H9 (cell line): ENCODE measurements around the gene NTMT1. TPM values are rescaled to one million over a fixed set of nuclear protein-coding genes. Genes with fewer than 3 reads are reported as not detected.

ENCODE experiments used
- DNase-seq: peaks from one replicate; pipeline ENCODE4 v3.0.0-alpha.2; 2017
- H2AFZ ChIP-seq: one replicate; pipeline ENCODE4 v1.6.1; 2013; ENCODE audit warnings: mild to moderate bottlenecking, low read length, control low read depth, moderate library complexity
- H2AK5ac ChIP-seq: 2 replicates; pipeline ENCODE4 v1.6.1; 2013; ENCODE audit warnings: low read length, control low read depth, mixed read lengths; ENCODE audit not compliant: insufficient read length
- H2BK120ac ChIP-seq: one replicate; pipeline ENCODE4 v1.6.1; 2013; ENCODE audit warnings: low read depth, mild to moderate bottlenecking, low read length, control low read depth, inconsistent platforms; ENCODE audit not compliant: poor library complexity, severe bottlenecking
- H2BK12ac ChIP-seq: 2 replicates; pipeline ENCODE4 v1.6.1; 2013; ENCODE audit warnings: low read length, control low read depth, mixed read lengths, low read depth; ENCODE audit not compliant: insufficient read length
- H2BK15ac ChIP-seq: 2 replicates; pipeline ENCODE4 v1.6.1; 2013; ENCODE audit warnings: low read depth, low read length, control low read depth
- H2BK20ac ChIP-seq: one replicate; pipeline ENCODE4 v1.6.1; 2013; ENCODE audit warnings: low read depth, mild to moderate bottlenecking, low read length, control low read depth, inconsistent platforms; ENCODE audit not compliant: poor library complexity, severe bottlenecking
- H2BK5ac ChIP-seq: 2 replicates; pipeline ENCODE4 v1.6.1; 2013; ENCODE audit warnings: low read length, control low read depth, mixed read lengths; ENCODE audit not compliant: insufficient read length
- H3K14ac ChIP-seq: 2 replicates; pipeline ENCODE4 v1.6.1; 2013; ENCODE audit warnings: low read length, control low read depth; ENCODE audit not compliant: insufficient read depth
- H3K18ac ChIP-seq: 2 replicates; pipeline ENCODE4 v1.6.1; 2013; ENCODE audit warnings: low read depth, mild to moderate bottlenecking, mixed read lengths, low read length, control low read depth; ENCODE audit not compliant: insufficient read length
- H3K23ac ChIP-seq: 2 replicates; pipeline ENCODE4 v1.6.1; 2013; ENCODE audit warnings: low read length, control low read depth, mixed read lengths, low read depth; ENCODE audit not compliant: insufficient read length
- H3K23me2 ChIP-seq: 2 replicates; pipeline ENCODE4 v1.6.1; 2013; ENCODE audit warnings: low read depth, mild to moderate bottlenecking, mixed read lengths, low read length, control low read depth; ENCODE audit not compliant: insufficient read length, poor library complexity, severe bottlenecking
- H3K27ac ChIP-seq: 2 replicates; pipeline ENCODE4 v1.5.1; 2013; ENCODE audit warnings: low read length, control low read depth, mixed read lengths, low read depth; ENCODE audit not compliant: insufficient read length
- H3K27me3 ChIP-seq: 2 replicates; pipeline ENCODE4 v1.6.1; 2013; ENCODE audit warnings: low read length, control low read depth, inconsistent platforms; ENCODE audit not compliant: insufficient read depth
- H3K4ac ChIP-seq: 2 replicates; pipeline ENCODE4 v1.6.1; 2013; ENCODE audit warnings: low read depth, mild to moderate bottlenecking, control low read depth, inconsistent platforms, low read length, moderate library complexity
- H3K4me1 ChIP-seq: 2 replicates; pipeline ENCODE4 v1.6.1; 2013; ENCODE audit warnings: low read length, control low read depth, inconsistent platforms; ENCODE audit not compliant: insufficient read depth
- H3K4me2 ChIP-seq: 2 replicates; pipeline ENCODE4 v1.6.1; 2013; ENCODE audit warnings: low read length, control low read depth, mixed read lengths; ENCODE audit not compliant: insufficient read length, insufficient read depth
- H3K56ac ChIP-seq: 2 replicates; pipeline ENCODE4 v1.6.1; 2013; ENCODE audit warnings: low read depth, mild to moderate bottlenecking, mixed read lengths, low read length, control low read depth; ENCODE audit not compliant: insufficient read length
- H3K79me1 ChIP-seq: 2 replicates; pipeline ENCODE4 v1.6.1; 2013; ENCODE audit warnings: low read depth, mild to moderate bottlenecking, moderate library complexity, low read length, control low read depth, inconsistent platforms; ENCODE audit not compliant: insufficient read depth, poor library complexity, severe bottlenecking
- H3K79me2 ChIP-seq: 2 replicates; pipeline ENCODE4 v1.6.1; 2013; ENCODE audit warnings: low read length, control low read depth, inconsistent platforms; ENCODE audit not compliant: insufficient read depth
- H3K9ac ChIP-seq: 2 replicates; pipeline ENCODE4 v1.6.1; 2013; ENCODE audit warnings: low read length, control low read depth, mixed read lengths; ENCODE audit not compliant: insufficient read length; ENCODE audit errors: extremely low read depth
- H3K9me3 ChIP-seq: one replicate; pipeline ENCODE4 v1.6.1; 2013; ENCODE audit warnings: low read depth, low read length, inconsistent platforms; ENCODE audit not compliant: control insufficient read depth
- H3T11ph ChIP-seq: one replicate; pipeline ENCODE4 v1.6.1; 2013; ENCODE audit warnings: mild to moderate bottlenecking, low read length, control low read depth, inconsistent platforms
- H4K20me1 ChIP-seq: one replicate; pipeline ENCODE4 v1.6.1; 2013; ENCODE audit not compliant: control insufficient read depth, insufficient read length, insufficient read depth
- H4K5ac ChIP-seq: 2 replicates; pipeline ENCODE4 v1.6.1; 2013; ENCODE audit warnings: low read depth, mild to moderate bottlenecking, mixed read lengths, low read length, control low read depth; ENCODE audit not compliant: insufficient read length
- H4K8ac ChIP-seq: replicated peaks from 2 replicates; pipeline ENCODE4 v1.6.1; 2013; ENCODE audit warnings: low read length, control low read depth, mixed read lengths, low read depth; ENCODE audit not compliant: insufficient read length
- H4K91ac ChIP-seq: 2 replicates; pipeline ENCODE4 v1.6.1; 2013; ENCODE audit warnings: low read depth, mild to moderate bottlenecking, moderate library complexity, mixed read lengths, low read length, control low read depth; ENCODE audit not compliant: insufficient read length
- H3K27ac Mint-ChIP-seq, 3 experiments: 2 replicates in 2 of 3; 3 replicates in 1 of 3; pipeline ENCODE4 v1.8.0; 2020 to 2021; ENCODE audit warnings: mixed read lengths in 3 of 3, mild to moderate bottlenecking in 1 of 3, moderate library complexity in 1 of 3
- H3K27me3 Mint-ChIP-seq: 2 replicates; pipeline ENCODE4 v1.8.0; 2021; ENCODE audit warnings: low read depth, mild to moderate bottlenecking, moderate library complexity, mixed read lengths
- H3K36me3 Mint-ChIP-seq, 3 experiments: 2 replicates in 2 of 3; 3 replicates in 1 of 3; pipeline ENCODE4 v1.8.0; 2020 to 2021; ENCODE audit warnings: low read depth in 3 of 3, mixed read lengths in 3 of 3; ENCODE audit not compliant: insufficient read depth in 1 of 3
- H3K4me1 Mint-ChIP-seq, 2 experiments: 2 replicates each; pipeline ENCODE4 v1.8.0; 2020; ENCODE audit warnings: mixed read lengths in 2 of 2
- H3K4me3 Mint-ChIP-seq, 2 experiments: 2 replicates in 1 of 2; 3 replicates in 1 of 2; pipeline ENCODE4 v1.8.0; 2020 to 2021; ENCODE audit warnings: mild to moderate bottlenecking in 2 of 2, mixed read lengths in 2 of 2, moderate library complexity in 1 of 2
- H3K9me3 Mint-ChIP-seq, 2 experiments: 2 replicates in 1 of 2; 3 replicates in 1 of 2; pipeline ENCODE4 v1.8.0; 2020; ENCODE audit warnings: mild to moderate bottlenecking in 2 of 2, mixed read lengths in 2 of 2, moderate library complexity in 1 of 2
- CTCF ChIP-seq: fragments of 200-600 bp; sonication (generic); conservative IDR thresholded peaks from 3 replicates; pipeline ENCODE4 v1.8.0; 2021; ENCODE audit warnings: antibody characterized with exemption, mild to moderate bottlenecking
- WGBS: extraction: QIAGEN DNeasy Blood & Tissue Kit; methylation state at CpG from one replicate; pipeline ENCODE4 v1.1.7; 2013; ENCODE audit warnings: missing lambda C conversion rate, low lambda C conversion rate, mixed read lengths; ENCODE audit not compliant: insufficient read length; ENCODE audit errors: extremely low coverage; 5-methylcytosine and 5-hydroxymethylcytosine counted together
- total RNA-seq: library from RNA; stranded (reverse); gene quantifications from 2 replicates; pipeline ENCODE4 v1.2.1, GENCODE V29; 2021

Gene NTMT1
- total RNA-seq, 1 experiment from 2014 or later, result 57.9 TPM

GRCh38 chr9:129586685-129587084, 39.3 kb upstream of the NTMT1 start:
- Histone ChIP-seq H3K79me2 (no peaks in the 10 kb centered on the region), H3K4ac (no peak overlapping the region), H2AFZ (no peak overlapping the region), H3K14ac (no peak overlapping the region), H3K23ac (no peak overlapping the region), H3T11ph (no peak overlapping the region), H3K56ac (no peak overlapping the region), H4K8ac (no peak overlapping the region), H2BK15ac (no peak overlapping the region), H3K4me2 (no peak overlapping the region), H4K5ac (no peak overlapping the region), H3K27me3 (no peaks in the 10 kb centered on the region), H3K79me1 (no peaks in the 10 kb centered on the region), H2BK5ac (no peak overlapping the region), H3K23me2 (no peaks in the 10 kb centered on the region), H2AK5ac (no peak overlapping the region), H4K20me1 (no peaks in the 10 kb centered on the region), H3K4me1 (peaks cover under 1% of the 10 kb centered on the region; the same call in 1 of the 2 replicates), H2BK20ac (no peak overlapping the region), H3K9ac (no peak overlapping the region), H3K18ac (no peak overlapping the region), H4K91ac (no peak overlapping the region), H3K27ac (no peak overlapping the region), H3K9me3 (no peaks in the 10 kb centered on the region), H2BK12ac (no peak overlapping the region), H2BK120ac (no peak overlapping the region)
- Mint-ChIP-seq H3K4me1 (peaks cover 35 to 50% of the 10 kb centered on the region in 2 experiments), H3K9me3 (peaks cover 0 to 2% of the 10 kb centered on the region in 2 experiments; a peak in 1 of 5 replicates), H3K27ac (peak overlapping the region in 1 of 3 experiments; percentile 34; a peak in 1 of 7 replicates), H3K27me3 (peaks cover 37% of the 10 kb centered on the region), H3K4me3 (no peak overlapping the region), H3K36me3 (no peaks in the 10 kb centered on the region; a peak in 1 of 7 replicates)
- no peak for DNase-seq
- no CpG with 5 or more reads among the region's 8 CpGs for WGBS
- no peak; the same call in 2 of the 3 replicates for TF ChIP-seq CTCF
